K562 (cell line): ENCODE data around the gene NMRAL1. TPM values are rescaled to one million over a fixed set of nuclear protein-coding genes. Genes with fewer than 3 reads are reported as not detected.

ENCODE experiments used
- ATAC-seq: fragments of 200-7000 bp; cut with Tn5 transposase; 3 replicates; pipeline ENCODE4 v1.9.1; 2020; ENCODE audit warnings: moderate library complexity
- BruUV-seq: library from RNA; stranded (reverse); fragments of 400-500 nt; replicated peaks from 2 replicates; lab custom pipeline; 2021; lab: Mats Ljungman, UMichigan
- CTCF ChIA-PET: fragments of 300-600 bp; formaldehyde crosslinking; extraction: SDS; loops from one replicate; lab custom pipeline; 2021; ENCODE audit warnings: low intra/inter-chr PET ratio; lab: Yijun Ruan, JAX
- POLR2A ChIA-PET: fragments of 300-600, 350-650 bp; sonication (Branson Sonifier 250); formaldehyde crosslinking; extraction: SDS; loops from one replicate; lab custom pipeline; 2021; ENCODE audit warnings: antibody characterized with exemption, inconsistent platforms; lab: Yijun Ruan, JAX
- DNase-seq, 4 experiments: peaks; one replicate each; pipeline versions ENCODE4 v3.0.0 to v3.0.0-alpha.2; 2011 to 2018; ENCODE audit warnings: low spot score in 3 of 4, mixed read lengths in 3 of 4; ENCODE audit errors: extremely low read depth in 1 of 4
- FAIRE-seq: peaks from 2 replicates; lab custom pipeline; 2011; peaks lifted over from hg19 to GRCh38; lab: Jason Lieb, UNC
- H2AFZ ChIP-seq: 2 replicates; pipeline ENCODE4 v1.6.0; 2011; ENCODE audit warnings: low read depth, low read length, control low read depth, inconsistent platforms
- H3K27ac ChIP-seq: fragments of 200-600 bp; 3 replicates; pipeline ENCODE4 v1.8.0; 2011; ENCODE audit warnings: low read depth, mild to moderate bottlenecking, control low read depth, inconsistent platforms, low read length, moderate library complexity, mixed read lengths; ENCODE audit errors: extremely low read depth
- H3K27me3 ChIP-seq, 2 experiments: fragments of 300-600 bp in 1 of 2; 2 replicates in 1 of 2; 3 replicates in 1 of 2; pipeline versions ENCODE4 v1.6.0 to v1.8.0; 2011; ENCODE audit warnings: inconsistent platforms in 2 of 2, low read length in 2 of 2, mild to moderate bottlenecking in 1 of 2, mixed read lengths in 1 of 2, moderate library complexity in 1 of 2; ENCODE audit not compliant: control insufficient read depth in 2 of 2, insufficient read depth in 2 of 2
- H3K36me3 ChIP-seq: fragments of 300-600 bp; 3 replicates; pipeline ENCODE4 v1.8.0; 2011; ENCODE audit warnings: mild to moderate bottlenecking, low read length, inconsistent platforms; ENCODE audit not compliant: control insufficient read depth, insufficient read depth
- H3K4me1 ChIP-seq, 2 experiments: fragments of 200-600 bp in 1 of 2; replicated peaks in 1 of 2; 2 replicates in 1 of 2; 3 replicates in 1 of 2; pipeline versions ENCODE4 v1.5.1 to v1.8.0; 2011; ENCODE audit warnings: inconsistent platforms in 2 of 2, low read length in 2 of 2, mild to moderate bottlenecking in 1 of 2, mixed read lengths in 1 of 2, moderate library complexity in 1 of 2; ENCODE audit not compliant: control insufficient read depth in 2 of 2, insufficient read depth in 2 of 2
- H3K4me2 ChIP-seq: 2 replicates; pipeline ENCODE4 v1.6.1; 2011; ENCODE audit warnings: low read length, control low read depth, inconsistent platforms, mixed read lengths; ENCODE audit not compliant: insufficient read depth
- H3K4me3 ChIP-seq: fragments of 200-600 bp; sonication (generic), shearing (Covaris generic); 2 replicates; pipeline ENCODE4 v1.5.1; 2016; ENCODE audit warnings: control low read depth, inconsistent platforms
- H3K79me2 ChIP-seq: fragments of 200-600 bp; 3 replicates; pipeline ENCODE4 v1.8.0; 2011; ENCODE audit warnings: low read length, inconsistent platforms; ENCODE audit not compliant: control insufficient read depth, insufficient read depth
- H3K9ac ChIP-seq, 2 experiments: 2 replicates each; pipeline versions ENCODE4 v1.6.0 to v1.6.1; 2011; ENCODE audit warnings: low read depth in 2 of 2, low read length in 2 of 2, control low read depth in 1 of 2, inconsistent platforms in 1 of 2, mild to moderate bottlenecking in 1 of 2, mixed read lengths in 1 of 2; ENCODE audit not compliant: insufficient read depth in 1 of 2
- H3K9me1 ChIP-seq: one replicate; pipeline ENCODE4 v1.6.0; 2011; ENCODE audit warnings: inconsistent platforms, mild to moderate bottlenecking, low read length, moderate library complexity; ENCODE audit not compliant: control insufficient read depth, insufficient read depth
- H3K9me3 ChIP-seq: replicated peaks from 2 replicates; pipeline ENCODE4 v1.5.1; 2011; ENCODE audit warnings: low read depth, low read length, inconsistent platforms; ENCODE audit not compliant: control insufficient read depth, insufficient read depth
- H4K20me1 ChIP-seq: replicated peaks from 2 replicates; pipeline ENCODE4 v1.6.1; 2011; ENCODE audit warnings: low read length, inconsistent platforms, mixed read lengths; ENCODE audit not compliant: control insufficient read depth, insufficient read depth
- CREB3L1 ChIP-seq: fragments of 450-650 bp; IDR thresholded peaks from 2 replicates; pipeline ENCODE4 v1.6.1; 2014; ENCODE audit warnings: low read depth, mild to moderate bottlenecking, moderate library complexity, borderline replicate concordance
- ETS2 ChIP-seq: IDR thresholded peaks from 2 replicates; pipeline ENCODE4 v1.6.1; 2016; ENCODE audit warnings: borderline replicate concordance, missing genetic modification characterization, mild to moderate bottlenecking, moderate library complexity, missing compliant biosample characterization; ENCODE audit not compliant: poor library complexity, severe bottlenecking
- NKRF ChIP-seq: fragments of 450-650 bp; IDR thresholded peaks from 2 replicates; pipeline ENCODE4 v1.6.1; 2016; ENCODE audit warnings: borderline replicate concordance
- PHF20 ChIP-seq: fragments of 450-650 bp; IDR thresholded peaks from 2 replicates; pipeline ENCODE4 v1.6.1; 2018; ENCODE audit not compliant: partially characterized antibody
- POLR2G ChIP-seq: fragments of 200-400 bp; formaldehyde crosslinking; IDR thresholded peaks from 2 replicates; pipeline ENCODE4 v1.6.1; 2017; ENCODE audit warnings: low read depth, mild to moderate bottlenecking, antibody characterized with exemption, low read length, moderate library complexity
- PRMT5 ChIP-seq: sonication (generic); formaldehyde crosslinking; IDR thresholded peaks from 2 replicates; pipeline ENCODE4 v1.5.0; 2020; ENCODE audit warnings: missing genetic modification reagents
- SMARCB1 ChIP-seq: IDR thresholded peaks from 2 replicates; pipeline ENCODE4 v1.6.1; 2011; ENCODE audit warnings: improper control_type of control experiment, low read depth; ENCODE audit not compliant: insufficient read length
- SP1 ChIP-seq: sonication (generic); formaldehyde crosslinking; IDR thresholded peaks from 2 replicates; pipeline ENCODE4 v1.8.1; 2022; ENCODE audit warnings: mild to moderate bottlenecking, missing genetic modification reagents
- SUPT5H ChIP-seq: fragments of 450-650 bp; IDR thresholded peaks from 2 replicates; pipeline ENCODE4 v1.6.1; 2016
- USF1 ChIP-seq: sonication (generic); formaldehyde crosslinking; IDR thresholded peaks from 2 replicates; pipeline ENCODE4 v1.9.0; 2022; ENCODE audit warnings: mild to moderate bottlenecking, missing genetic modification reagents
- ZFP30 ChIP-seq: fragments of 250-450 bp; sonication (Bioruptor Pico); IDR thresholded peaks from 2 replicates; pipeline ENCODE4 v1.8.0; 2022; ENCODE audit warnings: moderate library complexity, mild to moderate bottlenecking, inconsistent platforms, borderline replicate concordance
- ZNF175 ChIP-seq: fragments of 200-800 bp; sonication (Bioruptor generic); IDR thresholded peaks from 2 replicates; pipeline ENCODE4 v1.6.1; 2016; ENCODE audit warnings: low read depth, mild to moderate bottlenecking, missing genetic modification characterization, missing compliant biosample characterization
- WGBS: fragments of 100-300 bp; shearing (Covaris generic); methylation state at CpG from one replicate; pipeline ENCODE4 v1.1.6; 2016; ENCODE audit warnings: low coverage, mixed read lengths; ENCODE audit not compliant: insufficient coverage; ENCODE audit errors: missing lambda C conversion rate; 5-methylcytosine and 5-hydroxymethylcytosine counted together
- in situ Hi-C: fragments of 300-500 bp; cut with MboI; formaldehyde crosslinking; loops from 4 replicates; pipeline ENCODE4 v1.15.0; 2018; ENCODE audit warnings: inconsistent platforms, mixed read lengths
- intact Hi-C: fragments of 100-400 bp; cut with micrococcal nuclease; formaldehyde crosslinking; loops from 2 replicates; pipeline ENCODE4 v1.14.2; 2022
- polyA plus RNA-seq, 8 experiments: library from polyadenylated mRNA; depleted of rRNA in 4 of 8; stranded (reverse) in 5 of 8; unstranded in 3 of 8; fragments of >200 nt; fragmentation: Nextera tagmentation in 2 of 8; fragmentation: Illumina TruSeq in 1 of 8; extraction: Ambion mirVana in 2 of 8; extraction: Trizol in 1 of 8; gene quantifications; 2 replicates each; pipeline versions ENCODE4 v1.2.1 to v1.2.3, GENCODE V29; 2011 to 2014; ENCODE audit warnings: inconsistent platforms in 1 of 8, missing spikeins in 1 of 8
- total RNA-seq, 7 experiments: library from RNA; depleted of rRNA in 6 of 7; stranded (reverse); fragments of >200 nt in 6 of 7; fragmentation: Illumina TruSeq in 2 of 7; extraction: Trizol in 2 of 7; gene quantifications; 2 replicates each; pipeline versions ENCODE4 v1.2.1 to v1.2.3, GENCODE V29; 2011 to 2021; ENCODE audit warnings: low replicate concordance in 1 of 7

NMRAL1 gene
- total and polyA plus RNA-seq, 9 of the 15 experiments (the other 6 are each of a cell fraction or from before 2014, with no cell fraction given): 6.3 to 116 (median 63.2) TPM

- TF ChIP-seq ETS2 (tag) (no peak), ZFP30 (CRISPR knock-in tag) (no peak), CREB3L1 (no peak), NKRF (no peak), PRMT5 (no peak), SUPT5H (no peak), PHF20 (no peak), SMARCB1 (no peak)
Measured at GRCh38 chr16:4460936-4461249, 13.5 kb downstream of the NMRAL1 start (continued).

- peaks cover 78% of the 10 kb centered on the region for H3K36me3 ChIP-seq
Measured at GRCh38 chr16:4455951-4456350, 18.5 kb downstream of the NMRAL1 start.

More at GRCh38 chr16:4455951-4456350, 18.5 kb downstream of the NMRAL1 start:
- TF ChIP-seq USF1 (CRISPR knock-in tag) (no peak), SP1 (CRISPR knock-in tag) (no peak), POLR2G (0 out of 2 replicates have a peak, but pooled peaks have one; percentile 21), ZNF175 (CRISPR knock-in tag) (no peak)
- Histone ChIP-seq H3K9ac (peak overlapping the region in 1 of 2 experiments; percentile 77; a peak in 2 of 4 replicates), H4K20me1 (no peaks in the 10 kb centered on the region), H3K4me3 (no peak overlapping the region), H3K4me1 (peaks cover under 1 to 6% of the 10 kb centered on the region in 2 experiments; a peak in 2 of 5 replicates), H2AFZ (no peak overlapping the region), H3K4me2 (no peak overlapping the region), H3K79me2 (no peaks in the 10 kb centered on the region), H3K9me1 (no peaks in the 10 kb centered on the region), H3K27me3 (no peaks in the 10 kb centered on the region), H3K27ac (no peak overlapping the region), H3K9me3 (no peaks in the 10 kb centered on the region)
- TSS peak; percentile 39 for BruUV-seq
- no peak for FAIRE-seq
- in situ Hi-C loops (no loop called here), intact Hi-C loops (no loop called here)
- CTCF ChIA-PET: no interaction called here
- 89% methylated on average over 10 of the region's 10 CpGs for WGBS
- no peak for DNase-seq
- ATAC-seq: no peak
- POLR2A ChIA-PET: interaction anchor here (0.6 to 2.6 kb wide), 3 partner anchors 7 to 182 kb away, joined by 3 to 9 read pairs (median 3); no protein-coding TSS in a partner anchor
